ENCODE data around the gene GRB7.
"Not testable (repeated sequence)": the region's sequence is repeated elsewhere in the genome, so short reads cannot be mapped to it uniquely, and the experiment has no call there.

The GRB7 gene

GRCh38 chr17:39709998-39710964, 27.5 kb upstream of the GRB7 start:
- no peak for DNase-seq

- DNase-seq, result not testable (repeated sequence)
Observed at GRCh38 chr17:39711071-39711470, 26.7 kb upstream of the GRB7 start.

- DNase-seq, result no peak
Observed at GRCh38 chr17:39711851-39712250, 25.9 kb upstream of the GRB7 start.

GRCh38 chr17:39714234-39714633, 23.5 kb upstream of the GRB7 start:
- DNase-seq, result no peak

GRCh38 chr17:39715375-39716072, 22.2 kb upstream of the GRB7 start:
- no peak for DNase-seq

GRCh38 chr17:39716073-39716818, 21.5 kb upstream of the GRB7 start:
- DNase-seq, result no peak

- DNase-seq, result no peak
Observed at GRCh38 chr17:39716879-39717536, 20.7 kb upstream of the GRB7 start.

GRCh38 chr17:39717660-39718059, 20.1 kb upstream of the GRB7 start:
- no peak for DNase-seq

GRCh38 chr17:39719563-39720355, 18.0 kb upstream of the GRB7 start:
- no peak for DNase-seq

- DNase-seq, result no peak
Observed at GRCh38 chr17:39722104-39722503, 15.6 kb upstream of the GRB7 start.

GRCh38 chr17:39722965-39723848, 14.5 kb upstream of the GRB7 start:
- DNase-seq, result no peak

- DNase-seq, result no peak
Observed at GRCh38 chr17:39724731-39725130, 13.0 kb upstream of the GRB7 start.

- DNase-seq, result not testable (repeated sequence)
Observed at GRCh38 chr17:39725923-39726322, 11.8 kb upstream of the GRB7 start.

GRCh38 chr17:39726617-39727016, 11.1 kb upstream of the GRB7 start:
- no peak for DNase-seq

GRCh38 chr17:39727556-39727955, 10.2 kb upstream of the GRB7 start:
- no peak for DNase-seq

GRCh38 chr17:39729280-39729851, 8.4 kb upstream of the GRB7 start:
- DNase-seq, result no peak

GRCh38 chr17:39730095-39730921, 7.4 kb upstream of the GRB7 start, which contains the start of gene MIEN1:
TSS of gene MIEN1 (minus strand) at chr17:39730532. CDS start at chr17:39730495, 37 bp downstream.
- DNase-seq, result peak; percentile 80

GRCh38 chr17:39732586-39732985, 5.2 kb upstream of the GRB7 start:
- no peak for DNase-seq

- no peak for DNase-seq
Observed at GRCh38 chr17:39735882-39736281, 1.9 kb upstream of the GRB7 start.
